Measurements from ENCODE around the gene FAM161B.

DNA sequence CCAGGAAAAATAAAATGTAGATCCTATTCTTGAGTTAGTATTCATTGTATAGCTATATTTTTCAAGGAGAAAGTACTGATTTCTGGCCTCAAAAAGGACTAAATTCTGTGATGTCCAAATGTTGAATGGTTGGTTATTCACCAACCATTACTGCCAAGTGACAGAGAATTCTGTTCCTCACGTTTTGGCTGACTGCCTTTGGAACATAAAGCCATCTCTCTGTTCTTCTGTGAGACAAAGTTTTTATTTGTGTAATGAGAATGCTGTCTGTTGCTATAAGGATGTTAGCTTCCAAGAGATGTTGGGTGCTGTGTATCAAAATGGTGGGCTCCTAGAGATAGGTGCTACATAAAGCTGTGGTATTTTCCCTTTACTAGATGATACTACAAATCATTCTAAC lies 54.0 kb downstream of the FAM161B start:
- TF ChIP-seq EZH2 (IDR thresholded peaks at IDR 0.05; ENCODE audit: low read length, unreplicated experiment) = no peak
- TF ChIP-seq, protein P1, sequence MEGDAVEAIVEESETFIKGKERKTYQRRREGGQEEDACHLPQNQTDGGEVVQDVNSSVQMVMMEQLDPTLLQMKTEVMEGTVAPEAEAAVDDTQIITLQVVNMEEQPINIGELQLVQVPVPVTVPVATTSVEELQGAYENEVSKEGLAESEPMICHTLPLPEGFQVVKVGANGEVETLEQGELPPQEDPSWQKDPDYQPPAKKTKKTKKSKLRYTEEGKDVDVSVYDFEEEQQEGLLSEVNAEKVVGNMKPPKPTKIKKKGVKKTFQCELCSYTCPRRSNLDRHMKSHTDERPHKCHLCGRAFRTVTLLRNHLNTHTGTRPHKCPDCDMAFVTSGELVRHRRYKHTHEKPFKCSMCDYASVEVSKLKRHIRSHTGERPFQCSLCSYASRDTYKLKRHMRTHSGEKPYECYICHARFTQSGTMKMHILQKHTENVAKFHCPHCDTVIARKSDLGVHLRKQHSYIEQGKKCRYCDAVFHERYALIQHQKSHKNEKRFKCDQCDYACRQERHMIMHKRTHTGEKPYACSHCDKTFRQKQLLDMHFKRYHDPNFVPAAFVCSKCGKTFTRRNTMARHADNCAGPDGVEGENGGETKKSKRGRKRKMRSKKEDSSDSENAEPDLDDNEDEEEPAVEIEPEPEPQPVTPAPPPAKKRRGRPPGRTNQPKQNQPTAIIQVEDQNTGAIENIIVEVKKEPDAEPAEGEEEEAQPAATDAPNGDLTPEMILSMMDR (conservative IDR thresholded peaks at IDR 0.05; ENCODE audit: low read depth, low read length) = no peak
- TF ChIP-seq EZH2phosphoT487 (IDR thresholded peaks at IDR 0.05; ENCODE audit: borderline replicate concordance, low read length) = no peak
